ENCODE data around the gene MEGF9. TPM values are rescaled to one million over a fixed set of nuclear protein-coding genes. Genes with fewer than 3 reads are reported as not detected.
"Not testable (repeated sequence)": the region's sequence is repeated elsewhere in the genome, so short reads cannot be mapped to it uniquely, and the experiment has no call there.

The MEGF9 gene
- 1 to 10 TPM; 6.4 to 6.7 TPM for total RNA-seq

DNA sequence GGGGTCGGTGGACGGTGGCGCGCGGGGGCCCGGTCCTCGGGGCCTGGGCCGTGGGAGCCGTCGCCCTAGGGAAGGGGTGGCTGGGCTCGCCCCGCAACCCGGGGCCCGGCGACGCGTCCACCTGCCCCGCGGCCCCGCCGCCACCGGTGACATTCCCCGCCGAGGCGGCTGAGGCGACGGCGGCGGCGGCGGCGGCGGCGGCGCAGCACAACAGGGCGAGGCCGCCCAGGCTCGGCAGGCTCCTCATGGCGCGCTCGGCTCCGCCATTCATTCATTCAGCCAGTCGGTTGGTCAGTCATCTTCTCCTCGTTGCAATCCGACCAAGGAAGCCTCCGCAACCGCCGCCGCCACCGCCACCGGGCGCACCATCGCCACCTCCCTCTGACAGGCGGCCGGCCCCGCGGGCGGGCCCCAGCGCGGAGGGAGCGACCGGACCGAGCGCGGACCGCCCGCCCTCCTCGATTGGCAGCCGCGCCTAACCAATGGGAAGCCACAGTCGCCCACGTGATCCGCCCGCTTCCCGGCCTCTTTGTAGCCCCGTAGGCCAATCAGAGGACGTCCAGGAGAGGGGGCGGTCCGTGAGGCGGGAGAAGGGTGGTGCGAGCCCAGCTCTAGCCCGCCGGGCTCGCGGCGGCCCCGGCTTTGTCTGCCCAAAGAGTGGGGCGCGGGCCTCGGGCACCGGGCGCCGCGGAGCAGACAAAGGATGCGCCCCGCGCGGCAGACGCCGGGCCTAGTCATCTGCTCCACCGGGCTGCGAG is at the start of gene MEGF9:
Gene MEGF9, minus strand, starts transcription at position 383 of the 758 bp plus-strand sequence. Its CDS starts 112 bp downstream, at position 271.
- DNase-seq = peak; percentile 98
- Mint-ChIP-seq H3K4me3 (peak within 1 kb of the TSS; percentile 80), H3K36me3 (no peaks in the 10 kb centered on the region), H3K4me1 (peaks cover 37% of the 10 kb centered on the region), H3K27ac (peak within 1 kb of the TSS; percentile 82), H3K9me3 (ENCODE audit: low read depth) (no peaks in the 10 kb centered on the region), H3K27me3 (no peaks in the 10 kb centered on the region)
- ATAC-seq = peak; percentile 96
- CTCF ChIA-PET = interaction anchor here (0.7 to 1.5 kb wide), 7 partner anchors 9 to 110 kb away, joined by 3 to 8 read pairs (median 3); no protein-coding TSS in a partner anchor

DNA sequence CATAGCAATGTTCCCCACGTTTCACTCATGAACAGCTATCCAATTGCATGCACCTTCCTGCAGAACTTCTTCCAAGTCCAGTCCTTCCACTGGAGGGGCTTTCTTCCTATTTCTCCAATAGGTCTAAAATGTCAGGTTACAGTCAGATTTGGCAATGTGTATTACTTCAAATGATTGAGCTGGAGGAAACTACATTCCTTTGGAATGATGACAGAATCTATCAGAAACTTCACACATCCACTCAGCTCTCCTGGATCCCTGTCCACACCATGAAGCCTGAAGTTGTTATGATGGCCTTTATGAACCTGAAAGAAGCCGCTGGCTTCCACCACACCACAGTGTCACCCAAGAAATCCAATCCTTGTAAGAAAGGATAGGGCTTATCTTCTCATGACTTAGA is 46.7 kb upstream of the MEGF9 start:
- H3K27me3 Mint-ChIP-seq = no peaks in the 10 kb centered on the region
- H3K9me3 Mint-ChIP-seq (ENCODE audit: low read depth) = no peaks in the 10 kb centered on the region
- peaks cover 21% of the 10 kb centered on the region for H3K36me3 Mint-ChIP-seq
- no peak for ATAC-seq
- H3K4me1 Mint-ChIP-seq = peaks cover 8% of the 10 kb centered on the region
- DNase-seq = no peak
- H3K4me3 Mint-ChIP-seq = no peak overlapping the region
- no peak overlapping the region for H3K27ac Mint-ChIP-seq
- CTCF ChIA-PET = interaction anchor here (1.0 kb wide), 1 partner anchor 299 kb away, joined by 3 read pairs; no protein-coding TSS in a partner anchor

GRCh38 chr9:120759755-120760400 is 45.6 kb upstream of the MEGF9 start:
- Mint-ChIP-seq H3K4me1 (peaks cover 6% of the 10 kb centered on the region), H3K27me3 (no peaks in the 10 kb centered on the region), H3K4me3 (no peak overlapping the region), H3K9me3 (ENCODE audit: low read depth) (no peaks in the 10 kb centered on the region), H3K36me3 (peaks cover 19% of the 10 kb centered on the region), H3K27ac (no peak overlapping the region)
- DNase-seq = no peak
- ATAC-seq = no peak
- CTCF ChIA-PET = interaction anchor here (0.9 kb wide), 1 partner anchor 222 kb away, joined by 3 read pairs; no protein-coding TSS in a partner anchor

DNA sequence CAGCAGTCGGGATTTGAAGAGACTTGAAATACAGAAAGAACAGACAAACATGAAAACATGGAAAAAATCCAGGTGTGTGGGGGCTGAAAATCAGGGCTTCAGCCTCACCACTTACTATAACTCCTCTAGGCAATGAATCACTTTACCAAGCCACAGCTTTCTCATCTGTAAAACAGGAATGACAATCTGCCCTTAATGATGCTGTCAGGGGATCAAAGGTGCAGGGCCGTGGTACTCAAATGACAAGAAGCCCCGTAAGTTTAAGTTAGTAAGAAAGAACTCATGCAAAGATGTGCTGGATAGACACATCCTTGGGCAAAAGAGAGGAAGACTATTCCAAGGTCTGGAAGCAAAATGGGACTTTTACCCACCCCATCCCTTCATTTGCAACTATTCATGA is 44.3 kb upstream of the MEGF9 start:
- no peak for DNase-seq
- Mint-ChIP-seq H3K9me3 (ENCODE audit: low read depth) (no peaks in the 10 kb centered on the region), H3K27ac (no peak overlapping the region), H3K4me3 (no peak overlapping the region), H3K4me1 (peaks cover 6% of the 10 kb centered on the region), H3K27me3 (no peaks in the 10 kb centered on the region), H3K36me3 (peaks cover 12% of the 10 kb centered on the region)
- ATAC-seq = no peak
- CTCF ChIA-PET = interaction anchor here (0.7 to 1.7 kb wide), 3 partner anchors 11 to 313 kb away, joined by 3 to 6 read pairs (median 4); no protein-coding TSS in a partner anchor

GRCh38 chr9:120757026-120757913 is 43.0 kb upstream of the MEGF9 start:
- ATAC-seq (no peak), DNase-seq (no peak)
- Mint-ChIP-seq H3K27ac (no peak overlapping the region), H3K9me3 (ENCODE audit: low read depth) (no peaks in the 10 kb centered on the region), H3K4me3 (no peak overlapping the region), H3K36me3 (peaks cover 7% of the 10 kb centered on the region), H3K4me1 (peaks cover 6% of the 10 kb centered on the region), H3K27me3 (no peaks in the 10 kb centered on the region)
- CTCF ChIA-PET = interaction anchor here (0.6 to 3.0 kb wide), 20 partner anchors 8 to 314 kb away, joined by 3 to 24 read pairs (median 4); partner anchors contain the start of gene MEGF9

GRCh38 chr9:120756531-120756930 is 42.3 kb upstream of the MEGF9 start:
- DNase-seq (no peak), ATAC-seq (no peak)
- Mint-ChIP-seq H3K4me1 (peaks cover 6% of the 10 kb centered on the region), H3K27ac (no peak overlapping the region), H3K9me3 (ENCODE audit: low read depth) (no peaks in the 10 kb centered on the region), H3K4me3 (no peak overlapping the region), H3K36me3 (peaks cover 5% of the 10 kb centered on the region), H3K27me3 (no peaks in the 10 kb centered on the region)
- CTCF ChIA-PET = interaction anchor here (0.9 to 3.0 kb wide), 33 partner anchors 9 to 629 kb away, joined by 3 to 24 read pairs (median 4); partner anchors contain the start of genes FBXW2, MEGF9, PSMD5 and TRAF1

DNA sequence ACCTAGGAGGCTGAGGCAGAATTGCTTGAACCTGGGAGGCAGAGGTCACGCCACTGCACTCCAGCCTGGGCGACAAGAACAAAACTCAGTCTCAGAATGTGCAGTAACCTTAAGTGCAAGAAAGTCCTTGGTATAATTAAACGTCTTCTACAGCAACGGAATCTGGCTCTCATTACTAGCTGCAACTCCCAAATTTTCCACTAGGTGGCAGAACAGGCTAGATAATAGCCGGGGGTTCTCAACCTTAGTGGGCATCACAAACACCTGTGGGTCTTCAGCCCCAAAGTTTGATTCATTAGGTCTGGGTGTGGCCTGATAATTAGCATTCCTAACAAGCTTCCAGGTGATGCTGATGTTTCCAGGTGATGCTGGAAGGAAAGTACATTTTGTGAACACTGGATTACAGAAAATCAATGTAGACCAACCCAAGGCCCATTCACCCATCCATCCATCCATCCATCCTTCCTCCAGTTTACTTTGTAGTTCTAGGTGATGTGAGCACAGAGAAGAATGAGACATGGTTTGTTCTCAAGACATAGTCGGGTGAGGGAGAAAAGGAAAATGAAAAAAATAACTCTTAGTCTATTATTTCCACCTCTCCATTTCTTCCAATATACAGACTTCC is 41.7 kb upstream of the MEGF9 start:
- CTCF ChIA-PET = interaction anchor here (0.6 to 3.0 kb wide), 50 partner anchors 10 to 630 kb away, joined by 3 to 24 read pairs (median 4); partner anchors contain the start of genes C5, FBXW2, MEGF9 and PSMD5
- Mint-ChIP-seq H3K27ac (no peak overlapping the region), H3K9me3 (ENCODE audit: low read depth) (no peaks in the 10 kb centered on the region), H3K27me3 (no peaks in the 10 kb centered on the region), H3K36me3 (peaks cover 5% of the 10 kb centered on the region), H3K4me1 (peaks cover 6% of the 10 kb centered on the region), H3K4me3 (no peak overlapping the region)
- DNase-seq (peak; percentile 76), ATAC-seq (peak; percentile 65)

GRCh38 chr9:120755044-120755443 is 40.8 kb upstream of the MEGF9 start:
- Mint-ChIP-seq H3K27me3 (no peaks in the 10 kb centered on the region), H3K27ac (no peak overlapping the region), H3K4me3 (no peak overlapping the region), H3K9me3 (ENCODE audit: low read depth) (no peaks in the 10 kb centered on the region), H3K36me3 (peaks cover 5% of the 10 kb centered on the region), H3K4me1 (peaks cover 6% of the 10 kb centered on the region)
- no peak for ATAC-seq
- no peak for DNase-seq
- CTCF ChIA-PET = interaction anchor here (0.7 to 3.0 kb wide), 26 partner anchors 9 to 340 kb away, joined by 3 to 24 read pairs (median 4); partner anchors contain the start of gene MEGF9

- Mint-ChIP-seq H3K4me3 (no peak overlapping the region), H3K27me3 (no peaks in the 10 kb centered on the region), H3K36me3 (no peaks in the 10 kb centered on the region), H3K4me1 (peaks cover 5% of the 10 kb centered on the region), H3K9me3 (ENCODE audit: low read depth) (no peaks in the 10 kb centered on the region), H3K27ac (no peak overlapping the region)
- ATAC-seq = no peak
- DNase-seq = no peak
- CTCF ChIA-PET = interaction anchor here (1.7 kb wide), 1 partner anchor 309 kb away, joined by 6 read pairs; no protein-coding TSS in a partner anchor
These were observed 36.2 kb upstream of the MEGF9 start for GRCh38 chr9:120750421-120750820.

DNA sequence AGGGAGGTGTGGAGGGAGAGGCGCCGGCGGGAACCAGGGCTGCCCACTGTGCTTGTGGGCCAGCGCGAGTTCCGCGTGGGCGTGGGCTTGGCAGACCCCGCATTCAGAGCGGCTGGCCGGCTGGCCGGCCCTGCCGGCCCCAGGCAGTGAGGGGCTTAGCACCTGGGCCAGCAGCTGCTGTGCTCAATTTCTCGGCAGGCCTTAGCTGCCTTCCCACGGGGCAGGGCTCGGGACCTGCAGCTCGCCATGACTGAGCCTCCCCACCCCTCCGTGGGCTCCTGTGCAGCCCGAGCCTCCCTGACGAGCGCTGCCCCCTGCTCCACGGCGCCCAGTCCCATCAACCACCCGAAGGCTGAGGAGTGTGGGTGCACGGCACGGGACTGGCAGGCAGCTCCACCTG is 32.1 kb upstream of the MEGF9 start:
- H3K4me3 Mint-ChIP-seq; H3K4me1 Mint-ChIP-seq; H3K27ac Mint-ChIP-seq; H3K9me3 Mint-ChIP-seq (ENCODE audit: low read depth); H3K36me3 Mint-ChIP-seq; H3K27me3 Mint-ChIP-seq; DNase-seq; ATAC-seq: not testable (repeated sequence)
- CTCF ChIA-PET = interaction anchor here (0.9 to 2.5 kb wide), 2 partner anchors 9 to 13 kb away, joined by 3 to 12 read pairs; no protein-coding TSS in a partner anchor

DNA sequence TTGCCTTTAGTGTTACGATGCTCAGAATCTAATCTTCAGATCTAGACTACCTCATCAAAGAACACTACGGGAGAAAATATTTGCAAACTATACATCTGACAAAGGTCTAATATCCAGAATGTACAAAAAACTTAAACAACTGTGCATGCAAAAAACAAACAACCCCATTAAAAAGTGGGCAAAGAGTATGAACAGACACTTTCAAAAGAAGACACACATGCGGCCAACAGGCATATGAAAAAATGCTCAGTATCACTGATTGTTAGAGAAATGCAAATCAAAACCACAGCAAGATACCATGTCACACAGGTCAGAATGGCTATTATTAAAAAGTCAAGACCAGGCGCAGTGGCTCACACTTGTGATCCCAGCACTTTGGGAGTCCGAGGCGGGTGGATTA is 31.0 kb upstream of the MEGF9 start:
- ATAC-seq = no peak
- peaks cover 2% of the 10 kb centered on the region for H3K36me3 Mint-ChIP-seq
- peaks cover 5% of the 10 kb centered on the region for H3K4me1 Mint-ChIP-seq
- H3K4me3 Mint-ChIP-seq = no peak overlapping the region
- H3K27ac Mint-ChIP-seq = no peak overlapping the region
- CTCF ChIA-PET = interaction anchor here (0.6 to 2.5 kb wide), 3 partner anchors 10 to 299 kb away, joined by 3 to 12 read pairs (median 4); no protein-coding TSS in a partner anchor
- H3K27me3 Mint-ChIP-seq = no peaks in the 10 kb centered on the region
- H3K9me3 Mint-ChIP-seq (ENCODE audit: low read depth) = no peaks in the 10 kb centered on the region
- no peak for DNase-seq

DNA sequence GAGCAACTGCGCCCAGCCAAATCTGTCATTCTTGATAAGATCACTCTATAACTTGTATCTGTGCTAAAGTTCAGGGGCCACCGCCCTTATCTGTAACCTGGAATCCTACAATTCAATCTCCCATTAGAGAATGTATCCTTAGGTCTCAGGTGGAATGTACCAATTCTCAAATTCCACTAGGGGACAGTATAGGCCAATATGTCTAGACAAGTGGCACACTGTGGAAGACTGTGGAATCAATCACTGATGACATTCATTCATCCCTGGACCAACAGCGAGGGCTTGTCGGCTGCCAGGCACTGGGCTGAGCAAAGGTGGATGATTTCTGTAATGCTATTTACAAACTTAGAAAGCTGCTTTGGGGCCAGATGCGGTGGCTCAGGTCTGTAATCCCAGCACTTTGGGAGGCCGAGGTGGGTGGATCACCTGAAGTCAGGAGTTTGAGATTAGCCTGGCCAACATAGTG is 28.7 kb upstream of the MEGF9 start:
- Mint-ChIP-seq H3K9me3 (ENCODE audit: low read depth) (no peaks in the 10 kb centered on the region), H3K4me3 (no peak overlapping the region), H3K36me3 (peaks cover 2% of the 10 kb centered on the region), H3K27ac (no peak overlapping the region), H3K4me1 (peaks cover 5% of the 10 kb centered on the region), H3K27me3 (no peaks in the 10 kb centered on the region)
- ATAC-seq (peak; percentile 71), DNase-seq (no peak)
- CTCF ChIA-PET = interaction anchor here (1.2 to 1.4 kb wide), 2 partner anchors 13 to 319 kb away, joined by 3 to 5 read pairs; no protein-coding TSS in a partner anchor

All from activated CD8-positive, alpha-beta memory T cell treated with anti-CD3 and anti-CD28 coated beads, Interleukin-2, amount 10 ng/mL, durations not matched to agents 7 days and 5 days (primary cell).